IMR-90 (cell line): ENCODE measurements around the gene CACNA1D. TPM values are rescaled to one million over a fixed set of nuclear protein-coding genes. Genes with fewer than 3 reads are reported as not detected.

ENCODE experiments used
- ATAC-seq: fragments of 200-7000 bp; cut with Tn5 transposase; 2 replicates; pipeline ENCODE4 v1.9.1; 2020; ENCODE audit warnings: low read depth, mild to moderate bottlenecking, moderate library complexity
- BruUV-seq: library from RNA; stranded (reverse); fragments of 400-500 nt; replicated peaks from 2 replicates; lab custom pipeline; 2021; lab: Mats Ljungman, UMichigan
- CTCF ChIA-PET: fragments of 300-600 bp; formaldehyde crosslinking; extraction: SDS; loops from one replicate; lab custom pipeline; 2021; ENCODE audit warnings: antibody characterized with exemption; lab: Yijun Ruan, JAX
- POLR2A ChIA-PET: fragments of 300-600 bp; sonication (Branson Sonifier 250); formaldehyde crosslinking; loops from one replicate; lab custom pipeline; 2022; ENCODE audit warnings: antibody characterized with exemption; ENCODE audit not compliant: unreplicated experiment; lab: Charles Lee
- DNase-seq: peaks from one replicate; pipeline ENCODE4 v3.0.0; 2013
- H2AFZ ChIP-seq: replicated peaks from 2 replicates; pipeline ENCODE3; 2013; ENCODE audit warnings: low read length, mild to moderate bottlenecking; ENCODE audit not compliant: poor library complexity
- H2AK5ac ChIP-seq: 2 replicates; pipeline ENCODE4 v1.6.1; 2013; ENCODE audit warnings: low read depth, low read length, inconsistent platforms
- H2AK9ac ChIP-seq: replicated peaks from 2 replicates; pipeline ENCODE3; 2013; ENCODE audit warnings: mild to moderate bottlenecking, low read depth, low read length, moderate library complexity; ENCODE audit not compliant: poor library complexity
- H2BK120ac ChIP-seq: 2 replicates; pipeline ENCODE4 v1.6.1; 2013; ENCODE audit warnings: low read depth, low read length, inconsistent platforms
- H2BK15ac ChIP-seq: 3 replicates; pipeline ENCODE4 v1.6.1; 2013; ENCODE audit warnings: low read depth, low read length, inconsistent platforms
- H2BK20ac ChIP-seq: 2 replicates; pipeline ENCODE4 v1.6.1; 2013; ENCODE audit warnings: low read depth, mild to moderate bottlenecking, inconsistent platforms, low read length, moderate library complexity
- H2BK5ac ChIP-seq: 2 replicates; pipeline ENCODE4 v1.6.1; 2013; ENCODE audit warnings: mild to moderate bottlenecking, low read depth, low read length, inconsistent platforms; ENCODE audit not compliant: poor library complexity, severe bottlenecking
- H3K14ac ChIP-seq: replicated peaks from 2 replicates; pipeline ENCODE4 v1.6.1; 2013; ENCODE audit warnings: low read depth, low read length, inconsistent platforms
- H3K18ac ChIP-seq: 2 replicates; pipeline ENCODE4 v1.6.1; 2013; ENCODE audit warnings: low read depth, low read length, control low read depth
- H3K23ac ChIP-seq: 2 replicates; pipeline ENCODE4 v1.6.1; 2013; ENCODE audit warnings: low read depth, low read length, inconsistent platforms
- H3K27ac ChIP-seq: 2 replicates; pipeline ENCODE4 v1.5.1; 2013; ENCODE audit warnings: mild to moderate bottlenecking, control low read depth, low read length; ENCODE audit not compliant: insufficient read depth
- H3K27me3 ChIP-seq: 2 replicates; pipeline ENCODE4 v1.6.1; 2013; ENCODE audit warnings: low read length; ENCODE audit not compliant: control insufficient read depth, insufficient read depth
- H3K36me3 ChIP-seq: 2 replicates; pipeline ENCODE4 v1.6.1; 2013; ENCODE audit warnings: low read length, mixed read lengths; ENCODE audit not compliant: control insufficient read depth, insufficient read depth
- H3K4ac ChIP-seq: 2 replicates; pipeline ENCODE4 v1.6.1; 2013; ENCODE audit warnings: low read depth, low read length, inconsistent platforms
- H3K4me1 ChIP-seq: 2 replicates; pipeline ENCODE4 v1.6.1; 2013; ENCODE audit warnings: low read length, mixed read lengths; ENCODE audit not compliant: control insufficient read depth, insufficient read depth
- H3K4me2 ChIP-seq: 2 replicates; pipeline ENCODE4 v1.6.1; 2013; ENCODE audit warnings: low read depth, mild to moderate bottlenecking, control low read depth, low read length, moderate library complexity
- H3K4me3 ChIP-seq: 2 replicates; pipeline ENCODE4 v1.5.1; 2013; ENCODE audit warnings: low read depth, mild to moderate bottlenecking, control low read depth, low read length, moderate library complexity; ENCODE audit not compliant: insufficient read depth
- H3K56ac ChIP-seq: 2 replicates; pipeline ENCODE4 v1.6.1; 2013; ENCODE audit warnings: low read length, inconsistent platforms; ENCODE audit not compliant: insufficient read depth; ENCODE audit errors: extremely low read depth
- H3K79me1 ChIP-seq, 2 experiments: 2 replicates each; pipeline ENCODE4 v1.6.1; 2013; ENCODE audit warnings: low read length in 2 of 2, inconsistent platforms in 1 of 2, low read depth in 1 of 2
- H3K9ac ChIP-seq: 2 replicates; pipeline ENCODE4 v1.6.1; 2013; ENCODE audit warnings: low read depth, low read length, control low read depth
- H3K9me1 ChIP-seq: 2 replicates; pipeline ENCODE4 v1.6.1; 2013; ENCODE audit warnings: low read length, inconsistent platforms; ENCODE audit not compliant: insufficient read depth
- H3K9me3 ChIP-seq: 2 replicates; pipeline ENCODE4 v1.6.1; 2013; ENCODE audit warnings: low read length; ENCODE audit not compliant: control insufficient read depth, insufficient read depth
- H4K20me1 ChIP-seq: 2 replicates; pipeline ENCODE4 v1.6.1; 2013; ENCODE audit warnings: low read length, inconsistent platforms; ENCODE audit not compliant: insufficient read depth
- H4K5ac ChIP-seq: 2 replicates; pipeline ENCODE4 v1.6.1; 2013; ENCODE audit warnings: mild to moderate bottlenecking, low read depth, low read length, control low read depth
- H4K8ac ChIP-seq, 2 experiments: 2 replicates each; pipeline ENCODE4 v1.6.1; 2013; ENCODE audit warnings: low read depth in 2 of 2, low read length in 2 of 2, control low read depth in 1 of 2, inconsistent platforms in 1 of 2
- H4K91ac ChIP-seq: 2 replicates; pipeline ENCODE4 v1.6.1; 2013; ENCODE audit warnings: low read depth, low read length, inconsistent platforms; ENCODE audit not compliant: insufficient read depth
- BHLHE40 ChIP-seq: fragments of 150-350 bp; IDR thresholded peaks from 2 replicates; pipeline ENCODE4 v1.6.1; 2016; ENCODE audit warnings: mild to moderate bottlenecking, low read depth, low read length
- CEBPB ChIP-seq: IDR thresholded peaks from 2 replicates; pipeline ENCODE4 v1.6.1; 2012; ENCODE audit warnings: low read depth, low read length, improper control_type of control experiment
- CTCF ChIP-seq: conservative IDR thresholded peaks from 2 replicates; pipeline ENCODE4 v1.5.1; 2012; ENCODE audit warnings: mild to moderate bottlenecking, low read depth, low read length, improper control_type of control experiment
- MAFK ChIP-seq: IDR thresholded peaks from 2 replicates; pipeline ENCODE4 v1.6.1; 2012; ENCODE audit warnings: low read depth, low read length, improper control_type of control experiment
- MXI1 ChIP-seq: IDR thresholded peaks from 2 replicates; pipeline ENCODE4 v1.6.1; 2012; ENCODE audit warnings: low read depth, mild to moderate bottlenecking, low read length, moderate library complexity, borderline replicate concordance
- NFE2L2 ChIP-seq: fragments of 150-350 bp; IDR thresholded peaks from 2 replicates; pipeline ENCODE4 v1.6.1; 2016; ENCODE audit warnings: low read depth, mild to moderate bottlenecking, low read length
- RAD21 ChIP-seq: IDR thresholded peaks from 2 replicates; pipeline ENCODE4 v1.6.1; 2012; ENCODE audit warnings: low read length, improper control_type of control experiment
- RCOR1 ChIP-seq: IDR thresholded peaks from 2 replicates; pipeline ENCODE4 v1.6.1; 2012; ENCODE audit warnings: mild to moderate bottlenecking, low read length, improper control_type of control experiment; ENCODE audit not compliant: insufficient replicate concordance
- RFX5 ChIP-seq: IDR thresholded peaks from 2 replicates; pipeline ENCODE4 v1.8.0; 2012; ENCODE audit warnings: low read depth, mild to moderate bottlenecking, low read length, moderate library complexity
- WGBS, 2 experiments: methylation state at CpG; one replicate each; pipeline versions ENCODE4 v1.1.5 to v1.1.7; 2013; ENCODE audit warnings: missing lambda C conversion rate in 2 of 2; ENCODE audit not compliant: insufficient read length in 1 of 2; ENCODE audit errors: extremely low coverage in 2 of 2; 5-methylcytosine and 5-hydroxymethylcytosine counted together
- dilution Hi-C: fragments of 300-500 bp; cut with HindIII; formaldehyde crosslinking; loops from one replicate; pipeline ENCODE4 v1.14.3; 2018; ENCODE audit warnings: low sequenced_read_pairs; ENCODE audit not compliant: unreplicated experiment
- in situ Hi-C: fragments of 300-500 bp; cut with MboI; formaldehyde crosslinking; loops from 3 replicates; pipeline ENCODE4 v1.14.3; 2019; ENCODE audit warnings: low sequenced_read_pairs, inconsistent platforms, mixed read lengths
- intact Hi-C: fragments of 100-400 bp; cut with micrococcal nuclease; formaldehyde crosslinking; loops from 2 replicates; pipeline ENCODE4 v1.10.0; 2022
- polyA plus RNA-seq, 3 experiments: library from polyadenylated mRNA; depleted of rRNA; stranded (reverse); fragments of >200 nt; gene quantifications; 2 replicates each; pipeline ENCODE4 v1.2.3, GENCODE V29; 2012; ENCODE audit warnings: low replicate concordance in 1 of 3
- total RNA-seq: library from RNA; depleted of rRNA; stranded (reverse); fragments of >200 nt; gene quantifications from 2 replicates; pipeline ENCODE4 v1.2.3, GENCODE V29; 2012

The CACNA1D gene
- total and polyA plus RNA-seq, 2 of the 4 experiments (the other 2 are of a cell fraction): 0.07 TPM; not detected in 1

- ChIA-PET POLR2A (interaction anchor here (0.6 kb wide), 1 partner anchor 17 kb away, joined by 5 read pairs; no protein-coding TSS in a partner anchor), CTCF (interaction anchor here (1.1 to 1.5 kb wide), 2 partner anchors 409 to 488 kb away, joined by 3 to 4 read pairs; no protein-coding TSS in a partner anchor)
- Histone ChIP-seq H3K9ac (no peak overlapping the region), H3K79me1 (no peaks in the 10 kb centered on the region), H2BK20ac (no peak overlapping the region), H2AK5ac (no peak overlapping the region), H3K4me2 (no peak overlapping the region), H3K27ac (no peak overlapping the region), H4K91ac (no peak overlapping the region), H2BK120ac (no peak overlapping the region), H3K36me3 (no peaks in the 10 kb centered on the region), H4K8ac (no peak overlapping the region), H4K5ac (no peak overlapping the region), H2AK9ac (no peak overlapping the region), H3K18ac (no peak overlapping the region), H3K27me3 (peaks cover 5% of the 10 kb centered on the region; the same call in 1 of the 2 replicates), H3K14ac (no peak overlapping the region), H4K20me1 (no peaks in the 10 kb centered on the region), H2AFZ (no peak overlapping the region), H3K23ac (no peak overlapping the region), H3K9me1 (no peaks in the 10 kb centered on the region), H3K4me3 (no peak overlapping the region), H3K4me1 (no peaks in the 10 kb centered on the region), H3K9me3 (no peaks in the 10 kb centered on the region), H2BK5ac (no peak overlapping the region), H3K56ac (no peak overlapping the region), H3K4ac (no peak overlapping the region), H2BK15ac (no peak overlapping the region)
- no peak for DNase-seq
- in situ Hi-C loops (loop anchor here (25.0 kb wide), 2 partner anchors 496 to 596 kb away; no protein-coding TSS in a partner anchor), intact Hi-C loops (no loop called here), dilution Hi-C loops (no loop called here)
- TF ChIP-seq RCOR1: no peak
- TF ChIP-seq MAFK: no peak
- TF ChIP-seq RAD21: no peak
- TF ChIP-seq MXI1: no peak
- no peak for TF ChIP-seq CTCF
- no peak for TF ChIP-seq RFX5
- no peak for TF ChIP-seq NFE2L2
- TF ChIP-seq BHLHE40: no peak
- TF ChIP-seq CEBPB: no peak
- no CpG with 5 or more reads among the region's 4 CpGs for WGBS, 2 experiments
- ATAC-seq: no peak
- BruUV-seq: no TSS peak
Measured at GRCh38 chr3:53708001-53708621, 213.7 kb downstream of the CACNA1D start.
